ENCODE results near the gene TRPT1. TPM values are rescaled to one million over a fixed set of nuclear protein-coding genes. Genes with fewer than 3 reads are reported as not detected.
A peak's percentile ranks its signal among the peaks of the same experiment; 100 is the strongest.

The TRPT1 gene
- total RNA-seq, 1 donor from 2014 or later: 82.3 TPM

GRCh38 chr11:64240435-64241240, 14.7 kb upstream of the TRPT1 start, which contains the start of gene FKBP2:
Gene FKBP2 (plus strand): TSS chr11:64241095. CDS start chr11:64242388, 1,293 bp downstream.
- H3K27ac ChIP-seq (replicated peaks): peak within 1 kb of the TSS; percentile 100
- intact Hi-C loops (cut with micrococcal nuclease): no loop called here
- H3K4me3 ChIP-seq: peak within 1 kb of the TSS; percentile 84
- peaks cover 68% of the 10 kb centered on the region for H3K4me1 ChIP-seq
- TF ChIP-seq CTCF (IDR thresholded peaks at IDR 0.05; ENCODE audit: borderline replicate concordance): no peak
- peak; percentile 97 for DNase-seq
- H3K9me3 ChIP-seq (replicated peaks): no peaks in the 10 kb centered on the region
- H3K27me3 ChIP-seq (ENCODE audit: low read depth): no peaks in the 10 kb centered on the region
- peaks cover 34% of the 10 kb centered on the region for H3K36me3 ChIP-seq

- Histone ChIP-seq H3K4me3 (peak overlapping the region; percentile 84), H3K36me3 (peaks cover 34% of the 10 kb centered on the region), H3K27me3 (ENCODE audit: low read depth) (no peaks in the 10 kb centered on the region), H3K4me1 (peaks cover 68% of the 10 kb centered on the region), H3K9me3 (replicated peaks) (no peaks in the 10 kb centered on the region), H3K27ac (replicated peaks) (peak overlapping the region; percentile 100)
- intact Hi-C loops (cut with micrococcal nuclease): no loop called here
- DNase-seq: no peak
- no peak for TF ChIP-seq CTCF (IDR thresholded peaks at IDR 0.05; ENCODE audit: borderline replicate concordance)
These were observed 13.9 kb upstream of the TRPT1 start for GRCh38 chr11:64239662-64240434.

- Histone ChIP-seq H3K36me3 (peaks cover 29% of the 10 kb centered on the region), H3K9me3 (replicated peaks) (no peaks in the 10 kb centered on the region), H3K27me3 (ENCODE audit: low read depth) (no peaks in the 10 kb centered on the region), H3K4me3 (no peak overlapping the region), H3K4me1 (peaks cover 65% of the 10 kb centered on the region), H3K27ac (replicated peaks) (peak overlapping the region; percentile 100)
- no peak for DNase-seq
- no peak for TF ChIP-seq CTCF (IDR thresholded peaks at IDR 0.05; ENCODE audit: borderline replicate concordance)
- intact Hi-C loops (cut with micrococcal nuclease): no loop called here
These were observed 13.0 kb upstream of the TRPT1 start for GRCh38 chr11:64238999-64239398.

GRCh38 chr11:64238076-64238475, 12.1 kb upstream of the TRPT1 start:
- no peak for DNase-seq
- no peaks in the 10 kb centered on the region for H3K27me3 ChIP-seq (ENCODE audit: low read depth)
- peaks cover 65% of the 10 kb centered on the region for H3K4me1 ChIP-seq
- no peak for TF ChIP-seq CTCF (IDR thresholded peaks at IDR 0.05; ENCODE audit: borderline replicate concordance)
- peak overlapping the region; percentile 100 for H3K27ac ChIP-seq (replicated peaks)
- no peaks in the 10 kb centered on the region for H3K9me3 ChIP-seq (replicated peaks)
- intact Hi-C loops (cut with micrococcal nuclease): no loop called here
- H3K36me3 ChIP-seq: peaks cover 20% of the 10 kb centered on the region
- H3K4me3 ChIP-seq: no peak overlapping the region

GRCh38 chr11:64237484-64237951, 11.5 kb upstream of the TRPT1 start:
- intact Hi-C loops (cut with micrococcal nuclease): no loop called here
- DNase-seq: no peak
- peaks cover 62% of the 10 kb centered on the region for H3K4me1 ChIP-seq
- no peak for TF ChIP-seq CTCF (IDR thresholded peaks at IDR 0.05; ENCODE audit: borderline replicate concordance)
- no peaks in the 10 kb centered on the region for H3K27me3 ChIP-seq (ENCODE audit: low read depth)
- H3K9me3 ChIP-seq (replicated peaks): no peaks in the 10 kb centered on the region
- H3K27ac ChIP-seq (replicated peaks): peak overlapping the region; percentile 100
- peaks cover 20% of the 10 kb centered on the region for H3K36me3 ChIP-seq
- no peak overlapping the region for H3K4me3 ChIP-seq
